ENCODE data around the gene WDR33.

The WDR33 gene

DNA sequence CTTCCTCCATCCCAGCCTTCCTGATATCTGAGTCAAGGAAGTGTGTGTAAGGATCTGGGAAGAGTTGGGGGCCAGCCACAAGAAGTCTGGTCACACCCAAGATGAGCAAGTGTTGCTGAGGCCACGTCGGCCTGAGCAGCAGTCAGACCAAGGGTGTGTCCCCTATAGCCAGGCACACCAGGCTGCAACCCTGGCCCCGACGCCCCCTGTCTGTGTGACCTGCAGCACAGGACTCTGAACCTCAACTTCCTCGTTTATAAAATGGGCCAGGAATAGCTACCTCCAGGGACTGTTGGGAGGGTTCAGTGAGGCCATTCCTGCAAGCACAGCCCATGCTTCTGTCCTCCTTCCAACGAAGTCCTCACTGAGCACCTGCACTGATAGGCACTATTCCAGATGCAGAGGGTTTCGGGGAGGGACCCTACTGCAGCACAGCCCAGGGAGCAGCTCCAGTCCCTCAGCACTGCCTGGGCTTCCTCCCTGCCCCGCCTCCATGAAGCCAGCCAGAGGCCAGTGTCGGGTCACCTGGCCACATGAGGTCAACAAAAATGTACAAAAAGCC is 148.9 kb downstream of the WDR33 start:
- TF ChIP-seq, protein P1, sequence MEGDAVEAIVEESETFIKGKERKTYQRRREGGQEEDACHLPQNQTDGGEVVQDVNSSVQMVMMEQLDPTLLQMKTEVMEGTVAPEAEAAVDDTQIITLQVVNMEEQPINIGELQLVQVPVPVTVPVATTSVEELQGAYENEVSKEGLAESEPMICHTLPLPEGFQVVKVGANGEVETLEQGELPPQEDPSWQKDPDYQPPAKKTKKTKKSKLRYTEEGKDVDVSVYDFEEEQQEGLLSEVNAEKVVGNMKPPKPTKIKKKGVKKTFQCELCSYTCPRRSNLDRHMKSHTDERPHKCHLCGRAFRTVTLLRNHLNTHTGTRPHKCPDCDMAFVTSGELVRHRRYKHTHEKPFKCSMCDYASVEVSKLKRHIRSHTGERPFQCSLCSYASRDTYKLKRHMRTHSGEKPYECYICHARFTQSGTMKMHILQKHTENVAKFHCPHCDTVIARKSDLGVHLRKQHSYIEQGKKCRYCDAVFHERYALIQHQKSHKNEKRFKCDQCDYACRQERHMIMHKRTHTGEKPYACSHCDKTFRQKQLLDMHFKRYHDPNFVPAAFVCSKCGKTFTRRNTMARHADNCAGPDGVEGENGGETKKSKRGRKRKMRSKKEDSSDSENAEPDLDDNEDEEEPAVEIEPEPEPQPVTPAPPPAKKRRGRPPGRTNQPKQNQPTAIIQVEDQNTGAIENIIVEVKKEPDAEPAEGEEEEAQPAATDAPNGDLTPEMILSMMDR (IDR thresholded peaks at IDR 0.05; ENCODE audit: extremely low read depth, insufficient read depth, missing control alignments) = no peak
- in situ Hi-C loops (cut with MboI; ENCODE audit: low pct_unique_long_range_greater_than_20kb, low sequenced_read_pairs, unreplicated experiment) = no loop called here
- no peak for DNase-seq (ENCODE audit: low spot score)

DNA sequence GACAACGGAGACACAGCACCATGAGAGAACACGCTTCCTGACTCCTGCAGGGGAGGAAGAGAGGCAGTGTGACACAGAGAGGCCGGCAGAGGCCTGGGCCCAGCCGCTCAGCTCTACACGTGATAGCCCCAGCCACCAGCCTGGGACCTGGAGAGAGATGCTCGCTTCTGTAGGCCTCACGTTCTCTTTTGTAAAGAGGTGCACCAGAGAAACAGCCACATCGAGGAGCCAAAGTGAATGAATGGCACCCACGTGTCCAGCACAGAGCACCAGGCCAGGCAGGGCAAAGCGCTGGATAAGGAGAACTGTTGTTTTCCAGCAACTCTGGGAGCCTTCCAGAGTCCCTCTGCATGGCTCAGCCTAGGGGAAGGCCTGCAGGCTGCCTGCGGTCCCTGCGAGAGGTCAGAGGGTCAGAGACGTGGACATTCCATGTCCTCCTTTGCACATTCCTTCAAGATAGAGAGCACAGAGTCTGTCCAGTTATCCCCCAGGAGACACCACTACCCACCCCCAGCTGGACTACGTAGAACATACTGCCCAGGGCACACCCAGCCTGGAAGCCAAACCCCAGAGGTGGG is 149.8 kb downstream of the WDR33 start:
- no peak for DNase-seq (ENCODE audit: low spot score)
- in situ Hi-C loops (cut with MboI; ENCODE audit: low pct_unique_long_range_greater_than_20kb, low sequenced_read_pairs, unreplicated experiment) = no loop called here
- TF ChIP-seq, protein P1 (IDR thresholded peaks at IDR 0.05; ENCODE audit: extremely low read depth, insufficient read depth, missing control alignments) = no peak

DNA sequence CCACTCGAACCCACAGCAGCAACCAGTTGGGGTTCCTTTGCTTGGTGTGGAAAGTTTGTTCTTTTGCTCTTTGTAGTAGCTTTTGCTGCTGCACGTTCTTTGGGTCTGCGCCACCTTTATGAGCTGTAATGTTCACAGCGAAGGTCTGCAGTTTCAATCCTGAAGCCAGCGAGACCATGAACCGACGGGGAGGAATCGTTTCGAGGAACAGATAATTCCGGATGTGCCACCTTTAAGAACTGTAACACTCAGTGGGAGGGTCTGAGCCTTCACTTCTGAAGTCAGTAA is 150.7 kb downstream of the WDR33 start:
- DNase-seq (ENCODE audit: low spot score) = no peak
- in situ Hi-C loops (cut with MboI; ENCODE audit: low pct_unique_long_range_greater_than_20kb, low sequenced_read_pairs, unreplicated experiment) = no loop called here
- TF ChIP-seq, protein P1 (IDR thresholded peaks at IDR 0.05; ENCODE audit: extremely low read depth, insufficient read depth, missing control alignments) = no peak

DNA sequence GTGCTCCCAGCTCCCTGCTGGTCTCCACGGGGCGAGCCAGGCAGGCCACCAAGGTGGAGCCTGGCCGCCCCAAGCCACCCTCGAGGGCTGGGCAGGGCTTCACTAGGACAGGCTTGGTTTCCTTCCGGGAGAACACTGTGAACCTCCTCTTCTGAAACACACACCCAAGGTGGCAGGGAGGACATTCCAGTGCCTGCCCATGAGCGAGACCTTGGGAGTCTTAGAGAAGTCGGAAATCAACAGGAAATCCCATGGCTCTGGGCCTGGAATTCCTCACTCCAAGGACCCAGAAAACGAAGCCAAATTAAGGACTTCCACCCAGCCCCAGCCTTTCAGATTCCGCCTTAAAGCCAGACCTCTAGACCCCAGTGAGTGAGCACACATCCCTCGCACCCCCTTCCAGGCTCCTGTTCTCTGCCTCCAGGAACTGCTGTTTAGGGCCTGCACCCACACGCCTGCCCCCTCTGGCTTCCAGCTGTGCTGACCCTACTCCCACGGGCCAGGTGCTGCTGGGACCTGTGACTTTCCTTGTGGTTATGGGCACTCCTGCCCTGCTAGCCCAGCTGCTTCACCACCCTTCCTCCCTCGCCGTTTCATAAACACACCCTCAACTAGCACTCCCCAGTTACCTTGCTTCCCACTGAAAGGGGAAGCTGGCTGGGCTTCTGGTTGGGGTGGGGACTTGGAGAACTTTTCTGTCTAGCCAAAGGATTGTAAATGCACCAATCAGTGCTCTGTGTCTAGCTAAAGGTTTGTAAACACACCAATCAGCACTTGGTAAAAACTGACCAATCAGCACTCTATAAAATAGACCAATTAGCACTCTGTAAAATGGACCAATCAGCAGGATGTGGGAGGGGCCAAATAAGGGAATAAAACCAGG is 151.3 kb downstream of the WDR33 start:
- DNase-seq (ENCODE audit: low spot score) = no peak
- TF ChIP-seq, protein P1 (IDR thresholded peaks at IDR 0.05; ENCODE audit: extremely low read depth, insufficient read depth, missing control alignments) = no peak
- in situ Hi-C loops (cut with MboI; ENCODE audit: low pct_unique_long_range_greater_than_20kb, low sequenced_read_pairs, unreplicated experiment) = no loop called here

DNA sequence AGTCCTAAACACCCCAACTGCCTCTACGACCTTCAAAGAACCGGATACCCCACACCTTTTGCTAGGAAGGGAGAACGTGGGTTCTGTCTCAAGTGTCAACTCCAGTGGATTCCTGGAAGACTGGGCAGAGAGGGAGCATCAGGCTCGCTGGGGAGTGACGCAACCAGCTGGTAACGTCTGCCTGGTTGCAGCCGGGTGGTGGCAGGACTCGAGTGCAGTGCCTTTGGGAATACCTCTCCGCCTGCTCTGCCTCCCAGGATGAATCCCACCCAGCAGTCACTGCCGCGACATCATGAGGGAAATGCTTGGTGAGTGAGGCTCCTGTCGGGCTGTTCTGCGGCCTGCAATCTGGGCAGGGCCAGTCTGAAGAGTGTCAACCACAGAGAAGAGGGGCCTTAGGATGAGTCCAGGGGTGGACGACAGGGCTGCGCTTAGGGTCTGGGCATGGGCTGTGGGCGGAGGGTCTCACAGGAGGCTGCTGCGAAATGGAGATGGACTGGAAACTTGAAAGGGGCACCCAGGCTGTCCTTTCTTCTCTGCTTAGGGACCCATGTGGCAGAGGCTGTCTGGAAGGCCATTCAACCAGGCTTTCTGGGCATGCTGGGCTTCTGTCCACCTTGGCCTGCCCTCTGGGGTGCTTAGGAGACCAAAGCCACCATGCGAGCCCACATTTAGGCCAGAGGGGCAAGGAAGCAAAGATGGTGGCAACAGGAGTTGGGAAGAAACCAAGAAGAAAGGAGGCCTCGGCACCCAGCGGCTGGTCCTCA is 152.1 kb downstream of the WDR33 start:
- DNase-seq (ENCODE audit: low spot score) = no peak
- TF ChIP-seq, protein P1 (IDR thresholded peaks at IDR 0.05; ENCODE audit: extremely low read depth, insufficient read depth, missing control alignments) = no peak
- in situ Hi-C loops (cut with MboI; ENCODE audit: low pct_unique_long_range_greater_than_20kb, low sequenced_read_pairs, unreplicated experiment) = no loop called here

DNA sequence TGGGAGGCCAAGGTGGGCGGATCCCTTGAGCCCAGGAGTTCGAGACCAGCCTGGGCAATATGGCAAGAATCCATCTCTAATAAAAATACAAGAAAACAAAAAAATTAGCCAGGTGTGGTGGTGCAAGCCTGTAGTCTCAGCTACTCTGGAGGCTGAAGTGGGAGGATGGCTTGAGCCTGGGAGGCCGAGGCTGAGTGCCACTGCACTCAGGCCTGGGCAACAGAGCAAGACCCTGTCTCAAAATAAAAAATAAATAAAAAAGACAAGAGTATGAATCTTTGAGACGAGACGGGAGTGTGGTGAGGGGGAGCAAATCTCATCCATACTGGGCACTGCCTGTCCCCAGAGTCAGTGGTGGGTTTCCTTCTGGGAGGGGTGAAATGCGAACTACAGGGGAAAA is 152.8 kb downstream of the WDR33 start:
- no peak for DNase-seq (ENCODE audit: low spot score)
- TF ChIP-seq, protein P1 (IDR thresholded peaks at IDR 0.05; ENCODE audit: extremely low read depth, insufficient read depth, missing control alignments) = no peak
- in situ Hi-C loops (cut with MboI; ENCODE audit: low pct_unique_long_range_greater_than_20kb, low sequenced_read_pairs, unreplicated experiment) = no loop called here
